Tibial artery (tissue), 4 donors: ENCODE results near the gene ERBB4.

Source experiments
- DNase-seq, 2 donors: peaks; one replicate each; pipeline ENCODE4 v3.0.0-alpha.2; 2019
- H3K27ac ChIP-seq, 2 donors: fragments of 200-600 bp; sonication (generic) in 1 of 2; 1 replicate in 1 of 2; 2 replicates in 1 of 2; pipeline ENCODE4 v1.5.1; 2018 to 2019; ENCODE audit warnings: mild to moderate bottlenecking in 1 of 2
- H3K27me3 ChIP-seq, 2 donors: fragments of 200-600 bp; sonication (generic) in 1 of 2; one replicate each; pipeline versions ENCODE4 v1.5.1 to v1.6.0; 2016 to 2019
- H3K36me3 ChIP-seq, 3 donors: fragments of 200-600 bp; sonication (generic) in 2 of 3; one replicate each; pipeline ENCODE4 v1.5.1; 2016 to 2019; ENCODE audit warnings: mild to moderate bottlenecking in 2 of 3
- H3K4me1 ChIP-seq, 4 donors: fragments of 200-600 bp; sonication (generic) in 2 of 4; 1 replicate in 3 of 4; 2 replicates in 1 of 4; pipeline ENCODE4 v1.5.1; 2016 to 2019
- H3K4me3 ChIP-seq, 2 donors: fragments of 200-600 bp; sonication (generic) in 1 of 2; 1 replicate in 1 of 2; 2 replicates in 1 of 2; pipeline ENCODE4 v1.5.1; 2018 to 2019; ENCODE audit warnings: mild to moderate bottlenecking in 2 of 2
- H3K9me3 ChIP-seq, 3 donors: fragments of 200-600 bp; sonication (generic) in 1 of 3; one replicate each; pipeline ENCODE4 v1.5.1; 2016 to 2019
- intact Hi-C: fragments of 100-400 bp; cut with DNase I; formaldehyde crosslinking; loops from one replicate; pipeline ENCODE4 v1.15.0; 2023; ENCODE audit warnings: low total_unique reads
- TF ChIP-seq, protein P1 (sequence below), 2 experiments: fragments of 200-600 bp in 1 of 2; fragments of 450-650 bp in 1 of 2; IDR thresholded peaks; one replicate each; pipeline ENCODE4 v1.5.1; 2017 to 2019; ENCODE audit warnings: antibody characterized with exemption in 2 of 2, mild to moderate bottlenecking in 1 of 2, moderate library complexity in 1 of 2

Gene ERBB4

DNA sequence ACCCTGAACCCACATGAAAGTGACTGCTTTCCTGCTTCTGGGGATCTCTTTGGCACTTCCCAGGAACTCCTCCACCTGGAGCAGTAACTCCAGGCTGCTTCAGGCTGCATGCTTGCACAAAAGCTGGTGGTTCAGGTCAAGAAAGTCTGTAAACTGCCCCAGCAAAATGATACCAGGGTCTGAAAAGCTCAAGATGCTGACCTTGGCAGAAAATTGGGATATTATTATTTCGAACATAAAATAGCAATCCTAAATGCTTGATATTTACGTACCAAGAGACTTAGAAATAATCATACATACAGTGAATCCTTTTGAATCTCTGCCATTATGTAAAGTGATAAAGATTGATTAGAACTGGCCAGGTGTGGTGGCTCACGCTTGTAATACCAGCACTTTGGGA lies 674.3 kb downstream of the ERBB4 start:
- no peaks in the 10 kb centered on the region for H3K27me3 ChIP-seq
- no peak for DNase-seq
- no peak overlapping the region for H3K27ac ChIP-seq
- no peaks in the 10 kb centered on the region for H3K36me3 ChIP-seq
- H3K4me3 ChIP-seq: no peak overlapping the region
- intact Hi-C loops: no loop called here
- TF ChIP-seq, protein P1, sequence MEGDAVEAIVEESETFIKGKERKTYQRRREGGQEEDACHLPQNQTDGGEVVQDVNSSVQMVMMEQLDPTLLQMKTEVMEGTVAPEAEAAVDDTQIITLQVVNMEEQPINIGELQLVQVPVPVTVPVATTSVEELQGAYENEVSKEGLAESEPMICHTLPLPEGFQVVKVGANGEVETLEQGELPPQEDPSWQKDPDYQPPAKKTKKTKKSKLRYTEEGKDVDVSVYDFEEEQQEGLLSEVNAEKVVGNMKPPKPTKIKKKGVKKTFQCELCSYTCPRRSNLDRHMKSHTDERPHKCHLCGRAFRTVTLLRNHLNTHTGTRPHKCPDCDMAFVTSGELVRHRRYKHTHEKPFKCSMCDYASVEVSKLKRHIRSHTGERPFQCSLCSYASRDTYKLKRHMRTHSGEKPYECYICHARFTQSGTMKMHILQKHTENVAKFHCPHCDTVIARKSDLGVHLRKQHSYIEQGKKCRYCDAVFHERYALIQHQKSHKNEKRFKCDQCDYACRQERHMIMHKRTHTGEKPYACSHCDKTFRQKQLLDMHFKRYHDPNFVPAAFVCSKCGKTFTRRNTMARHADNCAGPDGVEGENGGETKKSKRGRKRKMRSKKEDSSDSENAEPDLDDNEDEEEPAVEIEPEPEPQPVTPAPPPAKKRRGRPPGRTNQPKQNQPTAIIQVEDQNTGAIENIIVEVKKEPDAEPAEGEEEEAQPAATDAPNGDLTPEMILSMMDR (IDR thresholded peaks at IDR 0.05): no peak
- H3K9me3 ChIP-seq: no peaks in the 10 kb centered on the region
- no peaks in the 10 kb centered on the region for H3K4me1 ChIP-seq

DNA sequence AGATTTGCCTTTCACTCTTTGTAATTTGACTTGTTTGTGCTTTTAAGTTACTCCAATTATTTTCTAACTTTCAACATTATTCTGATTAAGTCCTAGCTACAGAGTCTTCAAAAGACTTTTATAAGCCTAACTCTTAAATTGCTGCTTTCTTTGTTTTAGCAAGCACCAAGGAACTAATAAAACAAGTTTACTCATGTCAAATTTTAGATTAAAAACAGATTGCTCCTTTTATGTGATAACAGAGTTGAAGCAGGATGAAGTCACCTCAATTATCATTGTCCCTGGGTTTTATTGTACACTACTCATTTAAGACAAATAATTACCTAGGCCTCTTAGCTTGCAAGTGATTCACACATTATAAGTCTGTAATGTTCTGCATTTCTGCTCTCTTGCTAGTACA lies 678.4 kb downstream of the ERBB4 start:
- no peak overlapping the region for H3K27ac ChIP-seq
- no peaks in the 10 kb centered on the region for H3K9me3 ChIP-seq
- intact Hi-C loops: no loop called here
- no peaks in the 10 kb centered on the region for H3K4me1 ChIP-seq
- no peak for DNase-seq
- H3K4me3 ChIP-seq: no peak overlapping the region
- TF ChIP-seq, protein P1 (IDR thresholded peaks at IDR 0.05): no peak
- H3K27me3 ChIP-seq: no peaks in the 10 kb centered on the region
- no peaks in the 10 kb centered on the region for H3K36me3 ChIP-seq

DNA sequence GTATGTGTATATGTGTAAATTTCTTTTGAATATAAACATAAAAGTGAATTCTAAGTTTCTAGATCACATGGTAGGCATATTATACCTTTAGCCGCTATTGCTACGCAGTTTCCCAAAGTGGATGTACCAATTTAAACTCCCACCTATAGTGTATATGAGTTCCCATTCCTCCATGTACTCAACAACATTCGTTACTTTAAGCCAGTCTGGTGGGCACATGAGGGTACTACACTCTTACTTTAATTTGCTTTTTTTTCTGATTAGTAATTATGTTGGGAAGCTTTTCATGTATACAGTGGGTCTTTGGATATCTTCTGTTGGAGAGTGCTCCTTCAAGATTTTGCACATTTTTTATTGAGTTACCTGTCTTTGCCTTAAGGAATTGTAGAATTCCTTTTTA lies 683.8 kb downstream of the ERBB4 start:
- TF ChIP-seq, protein P1 (IDR thresholded peaks at IDR 0.05): no peak
- Histone ChIP-seq H3K4me1 (no peaks in the 10 kb centered on the region), H3K36me3 (no peaks in the 10 kb centered on the region), H3K27me3 (no peaks in the 10 kb centered on the region), H3K27ac (no peak overlapping the region), H3K9me3 (no peaks in the 10 kb centered on the region), H3K4me3 (no peak overlapping the region)
- intact Hi-C loops: no loop called here
- no peak for DNase-seq

DNA sequence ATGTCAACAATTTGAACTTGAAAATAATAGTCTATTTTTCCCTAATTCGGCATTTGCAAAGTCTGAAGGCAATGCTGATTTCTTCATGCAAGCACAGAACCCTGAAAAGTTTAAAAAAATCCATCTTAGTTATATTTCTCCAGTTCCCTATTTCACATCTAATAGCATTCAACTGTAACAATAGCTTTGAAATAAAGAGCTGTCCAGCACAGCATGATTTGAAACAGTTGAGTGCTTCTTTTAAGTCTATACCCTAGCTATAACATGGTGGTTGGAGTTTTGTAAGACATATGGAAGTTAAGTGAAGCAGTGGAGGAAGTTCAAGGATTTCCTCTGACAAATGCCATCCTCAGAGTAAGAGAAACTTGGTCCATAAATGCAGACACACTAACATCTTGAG lies 691.9 kb downstream of the ERBB4 start:
- no peaks in the 10 kb centered on the region for H3K9me3 ChIP-seq
- no peaks in the 10 kb centered on the region for H3K4me1 ChIP-seq
- DNase-seq: no peak
- intact Hi-C loops: no loop called here
- H3K27ac ChIP-seq: no peak overlapping the region
- H3K36me3 ChIP-seq: no peaks in the 10 kb centered on the region
- TF ChIP-seq, protein P1 (IDR thresholded peaks at IDR 0.05): no peak
- H3K4me3 ChIP-seq: no peak overlapping the region
- no peaks in the 10 kb centered on the region for H3K27me3 ChIP-seq

DNA sequence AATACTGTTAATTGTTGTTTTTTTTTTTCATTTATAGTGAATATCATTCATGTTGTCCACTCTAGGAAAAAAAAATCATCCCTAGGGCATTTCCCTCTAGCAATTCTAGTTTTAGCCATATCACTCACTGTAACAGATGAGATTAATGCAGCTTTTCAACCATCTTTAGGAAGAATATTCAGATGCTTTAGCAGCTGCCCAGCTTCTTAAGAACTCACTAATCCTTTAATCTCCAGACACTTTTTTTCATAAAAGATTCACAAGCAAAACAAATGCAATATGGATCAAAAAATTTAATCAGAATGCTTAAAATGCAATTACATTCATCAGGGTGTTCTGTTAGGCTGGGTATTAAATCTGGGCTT lies 692.6 kb downstream of the ERBB4 start:
- intact Hi-C loops: no loop called here
- Histone ChIP-seq H3K36me3 (no peaks in the 10 kb centered on the region), H3K9me3 (no peaks in the 10 kb centered on the region), H3K27ac (no peak overlapping the region), H3K4me3 (no peak overlapping the region), H3K27me3 (no peaks in the 10 kb centered on the region), H3K4me1 (no peaks in the 10 kb centered on the region)
- TF ChIP-seq, protein P1 (IDR thresholded peaks at IDR 0.05): no peak
- no peak for DNase-seq

DNA sequence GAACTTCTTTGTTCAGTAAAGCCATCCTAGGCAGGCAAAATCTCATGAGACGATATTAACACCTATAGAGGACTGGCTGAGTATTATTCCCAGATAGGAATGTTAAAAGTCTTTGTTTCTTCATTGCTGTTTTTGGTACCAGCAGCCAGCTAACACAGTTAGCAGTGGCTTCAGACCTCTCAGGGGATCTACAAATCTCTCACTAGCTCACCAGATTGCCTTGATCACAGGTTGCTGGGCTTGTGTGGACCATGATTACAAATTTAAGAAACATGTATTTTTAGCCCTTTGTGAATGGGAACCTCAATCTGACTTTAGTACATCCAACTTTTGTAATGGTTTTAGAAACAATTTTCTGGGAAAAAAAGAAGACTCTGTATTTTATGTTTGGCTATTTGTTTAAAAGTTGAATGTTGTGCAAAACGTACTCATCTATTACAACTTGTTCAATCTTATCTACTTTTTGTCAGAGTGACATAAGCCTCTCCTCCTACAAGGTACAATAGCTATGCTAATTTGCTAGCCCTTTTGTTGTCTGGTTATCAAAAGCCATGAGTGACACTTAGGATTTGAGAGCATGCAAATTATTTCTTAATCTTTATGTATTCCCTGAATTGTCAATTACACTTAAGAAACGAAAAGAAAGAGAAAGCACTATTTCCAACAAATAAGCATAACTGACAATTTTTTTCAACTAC lies 693.1 kb downstream of the ERBB4 start:
- intact Hi-C loops: no loop called here
- H3K36me3 ChIP-seq: no peaks in the 10 kb centered on the region
- no peaks in the 10 kb centered on the region for H3K27me3 ChIP-seq
- no peaks in the 10 kb centered on the region for H3K9me3 ChIP-seq
- TF ChIP-seq, protein P1 (IDR thresholded peaks at IDR 0.05): no peak
- no peak for DNase-seq
- no peaks in the 10 kb centered on the region for H3K4me1 ChIP-seq
- no peak overlapping the region for H3K27ac ChIP-seq
- no peak overlapping the region for H3K4me3 ChIP-seq
